OCI-LY3 (cell line): ENCODE results near the gene MCM6.

Experiments used
- H2AFZ ChIP-seq: fragments of 200-600, 300-600 bp; shearing (Covaris generic); 2 replicates; pipeline ENCODE4 v1.6.0; 2014; ENCODE audit warnings: antibody characterized with exemption, low read depth, low read length
- H3K27ac ChIP-seq: fragments of 200-600, 300-600 bp; sonication (generic); 2 replicates; pipeline ENCODE4 v1.5.1; 2014; ENCODE audit warnings: mild to moderate bottlenecking, low read length, moderate library complexity, mixed read lengths
- H3K27me3 ChIP-seq: fragments of 200-600, 300-600 bp; sonication (generic); 2 replicates; pipeline ENCODE4 v1.6.1; 2014; ENCODE audit warnings: low read depth, low read length, mixed read lengths
- H3K36me3 ChIP-seq: fragments of 200-600, 300-600 bp; sonication (generic); replicated peaks from 2 replicates; pipeline ENCODE3; 2014; ENCODE audit warnings: low read depth, low read length, mixed read lengths
- H3K4me1 ChIP-seq: fragments of 300-600, 200-600 bp; sonication (generic); 2 replicates; pipeline ENCODE4 v1.6.1; 2014; ENCODE audit warnings: low read length, mixed read lengths
- H3K4me2 ChIP-seq: fragments of 200-600, 300-600 bp; sonication (generic); 2 replicates; pipeline ENCODE4 v1.6.1; 2014; ENCODE audit warnings: low read length, mixed read lengths
- H3K4me3 ChIP-seq: fragments of 300-600, 200-600 bp; sonication (generic); 2 replicates; pipeline ENCODE4 v1.5.1; 2014; ENCODE audit warnings: antibody characterized with exemption, mild to moderate bottlenecking, low read length, moderate library complexity
- H3K79me2 ChIP-seq: fragments of 300-600, 200-600 bp; shearing (Covaris generic); 2 replicates; pipeline ENCODE4 v1.6.1; 2014; ENCODE audit warnings: mild to moderate bottlenecking, low read length, mixed read lengths
- H3K9ac ChIP-seq: fragments of 300-600, 200-600 bp; shearing (Covaris generic); 2 replicates; pipeline ENCODE4 v1.6.0; 2014; ENCODE audit warnings: mild to moderate bottlenecking, low read length, moderate library complexity
- H3K9me3 ChIP-seq: fragments of 200-600, 300-600 bp; shearing (Covaris generic); 2 replicates; pipeline ENCODE4 v1.6.1; 2014; ENCODE audit warnings: low read length, mixed read lengths; ENCODE audit not compliant: insufficient read depth
- H4K20me1 ChIP-seq: fragments of 200-600, 300-600 bp; sonication (generic); 2 replicates; pipeline ENCODE4 v1.6.1; 2016; ENCODE audit warnings: low read length, mixed read lengths; ENCODE audit not compliant: insufficient read depth
- CTCF ChIP-seq: fragments of 200-600, 300-600 bp; sonication (generic); IDR thresholded peaks from 2 replicates; pipeline ENCODE4 v1.5.1; 2014; ENCODE audit warnings: antibody characterized with exemption, low read length, low read depth
- EZH2phosphoT487 ChIP-seq: fragments of 200-600 bp; shearing (Covaris generic); IDR thresholded peaks from 2 replicates; pipeline ENCODE4 v1.6.1; 2018; ENCODE audit warnings: antibody characterized with exemption, mixed run types, low read depth

The MCM6 gene

GRCh38 chr2:135870571-135870970 is 5.7 kb downstream of the MCM6 start:
- H3K4me1 ChIP-seq: peaks cover 7% of the 10 kb centered on the region; the same call in 1 of the 2 replicates
- H2AFZ ChIP-seq: no peak overlapping the region
- no peaks in the 10 kb centered on the region for H3K9me3 ChIP-seq
- H3K27ac ChIP-seq: no peak overlapping the region
- no peak overlapping the region for H3K4me2 ChIP-seq
- no peak overlapping the region for H3K9ac ChIP-seq
- H3K27me3 ChIP-seq: no peaks in the 10 kb centered on the region
- peaks cover 14% of the 10 kb centered on the region for H3K36me3 ChIP-seq
- no peak overlapping the region for H3K4me3 ChIP-seq
- H4K20me1 ChIP-seq: peaks cover 41% of the 10 kb centered on the region
- H3K79me2 ChIP-seq: peaks cover 48% of the 10 kb centered on the region
- TF ChIP-seq CTCF (no peak), EZH2phosphoT487 (no peak)

- H3K4me1 ChIP-seq: no peaks in the 10 kb centered on the region
- no peak overlapping the region for H3K27ac ChIP-seq
- no peak overlapping the region for H3K4me2 ChIP-seq
- no peak overlapping the region for H2AFZ ChIP-seq
- no peaks in the 10 kb centered on the region for H3K27me3 ChIP-seq
- H3K9ac ChIP-seq: no peak overlapping the region
- H3K79me2 ChIP-seq: peaks cover 48% of the 10 kb centered on the region
- TF ChIP-seq EZH2phosphoT487: no peak
- H3K9me3 ChIP-seq: no peaks in the 10 kb centered on the region
- H4K20me1 ChIP-seq: peaks cover 42% of the 10 kb centered on the region
- H3K36me3 ChIP-seq: peaks cover 61% of the 10 kb centered on the region
- no peak overlapping the region for H3K4me3 ChIP-seq
These were observed 13.0 kb downstream of the MCM6 start for GRCh38 chr2:135863233-135863632.

- Histone ChIP-seq H3K4me2 (no peak overlapping the region), H3K4me1 (no peaks in the 10 kb centered on the region), H3K9ac (no peak overlapping the region), H3K36me3 (peaks cover 63% of the 10 kb centered on the region), H2AFZ (no peak overlapping the region), H3K9me3 (no peaks in the 10 kb centered on the region), H3K4me3 (no peak overlapping the region), H3K79me2 (peaks cover 48% of the 10 kb centered on the region), H3K27me3 (no peaks in the 10 kb centered on the region), H3K27ac (no peak overlapping the region), H4K20me1 (peaks cover 44% of the 10 kb centered on the region)
- no peak for TF ChIP-seq CTCF
- TF ChIP-seq EZH2phosphoT487: no peak
These were observed 13.5 kb downstream of the MCM6 start for GRCh38 chr2:135862718-135863117.

GRCh38 chr2:135853401-135853800 is 22.8 kb downstream of the MCM6 start:
- TF ChIP-seq CTCF (no peak), EZH2phosphoT487 (no peak)

GRCh38 chr2:135851858-135852257 is 24.4 kb downstream of the MCM6 start:
- Histone ChIP-seq H3K4me2 (no peak overlapping the region), H3K9ac (no peak overlapping the region), H2AFZ (no peak overlapping the region), H3K79me2 (0 out of 2 replicates have a peak, but pooled peaks cover 2% of the 10 kb centered on the region), H3K27ac (no peak overlapping the region), H4K20me1 (peaks cover 3% of the 10 kb centered on the region; the same call in 1 of the 2 replicates), H3K4me3 (no peak overlapping the region), H3K9me3 (no peaks in the 10 kb centered on the region), H3K27me3 (no peaks in the 10 kb centered on the region), H3K36me3 (peaks cover 71% of the 10 kb centered on the region), H3K4me1 (no peaks in the 10 kb centered on the region)
- TF ChIP-seq EZH2phosphoT487 (no peak), CTCF (no peak)

More at GRCh38 chr2:135853401-135853800, 22.8 kb downstream of the MCM6 start:
- Histone ChIP-seq H4K20me1 (peaks cover 5% of the 10 kb centered on the region; the same call in 1 of the 2 replicates), H3K4me1 (no peaks in the 10 kb centered on the region), H3K9me3 (no peaks in the 10 kb centered on the region), H3K4me2 (no peak overlapping the region), H3K27me3 (no peaks in the 10 kb centered on the region), H3K4me3 (no peak overlapping the region), H3K27ac (no peak overlapping the region), H3K36me3 (peaks cover 72% of the 10 kb centered on the region), H3K79me2 (0 out of 2 replicates have a peak, but pooled peaks cover 2% of the 10 kb centered on the region), H2AFZ (no peak overlapping the region), H3K9ac (no peak overlapping the region)
